DMS114 treated with DMSO at 0.1 percent for 48 hours (cell line): ENCODE measurements around the gene OLFML2A.

ENCODE experiments used
- DNase-seq: peaks from one replicate; lab custom pipeline; 2025; ENCODE audit not compliant: unreplicated experiment; lab: John Stamatoyannopoulos, UW

Gene OLFML2A

DNA sequence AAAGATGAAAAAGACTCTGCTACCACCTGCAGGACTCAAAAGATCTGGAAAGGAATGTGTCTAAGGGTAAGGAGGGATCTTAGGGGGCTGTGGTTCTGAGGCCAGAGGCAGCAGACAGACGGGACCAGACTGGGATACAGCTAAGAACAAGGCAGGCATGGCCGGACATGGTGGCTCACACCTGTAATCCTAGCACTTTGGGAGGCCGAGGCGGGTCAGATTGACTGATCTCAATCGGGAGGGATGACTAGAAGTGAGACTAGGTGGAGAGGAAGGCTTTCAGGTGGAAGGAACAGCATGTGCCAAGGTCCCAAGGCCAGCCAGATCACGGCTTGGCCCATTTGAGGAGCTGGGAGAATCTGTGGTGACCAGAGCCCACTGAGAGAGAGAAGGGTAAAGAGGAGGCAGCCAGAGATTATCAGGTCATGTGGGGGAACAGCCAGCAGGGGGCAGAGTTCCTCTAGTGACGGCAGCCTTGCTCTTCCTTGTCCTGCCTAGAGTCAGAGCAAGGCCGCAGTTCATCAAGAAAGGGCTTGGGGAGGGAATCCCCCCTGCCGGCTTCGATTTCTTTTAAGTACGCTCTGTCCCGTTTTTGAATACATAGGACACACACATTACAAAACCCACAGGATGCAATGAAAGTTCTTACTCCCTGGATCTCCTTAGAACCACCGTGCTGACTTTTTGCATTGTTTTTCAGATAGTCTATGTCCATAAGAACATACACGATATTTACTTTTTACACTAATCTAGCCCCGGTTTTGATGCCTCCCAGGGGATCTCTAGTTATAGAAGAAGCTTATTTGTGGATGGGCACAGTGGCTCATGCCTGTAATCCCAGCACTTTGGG, 2.6 kb upstream of the OLFML2A start:
- peak; percentile 70 for DNase-seq

DNA sequence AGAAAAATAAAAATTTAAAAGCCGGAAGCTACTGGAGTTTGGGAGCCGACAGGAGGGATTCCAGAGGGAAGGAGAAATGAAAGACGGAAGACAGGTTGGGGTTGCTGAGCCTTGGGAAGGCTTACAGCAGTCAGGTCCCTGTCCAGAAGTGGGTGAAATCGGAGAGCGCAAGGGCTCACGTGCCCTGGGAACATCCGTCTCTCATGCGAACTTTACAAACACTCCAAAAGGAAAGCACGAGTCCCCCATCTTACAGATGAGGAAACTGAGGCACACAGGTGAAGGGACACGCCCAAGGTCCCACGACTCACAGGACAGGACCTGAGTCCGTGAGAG, 347 bp upstream of the OLFML2A start:
- no peak for DNase-seq

DNA sequence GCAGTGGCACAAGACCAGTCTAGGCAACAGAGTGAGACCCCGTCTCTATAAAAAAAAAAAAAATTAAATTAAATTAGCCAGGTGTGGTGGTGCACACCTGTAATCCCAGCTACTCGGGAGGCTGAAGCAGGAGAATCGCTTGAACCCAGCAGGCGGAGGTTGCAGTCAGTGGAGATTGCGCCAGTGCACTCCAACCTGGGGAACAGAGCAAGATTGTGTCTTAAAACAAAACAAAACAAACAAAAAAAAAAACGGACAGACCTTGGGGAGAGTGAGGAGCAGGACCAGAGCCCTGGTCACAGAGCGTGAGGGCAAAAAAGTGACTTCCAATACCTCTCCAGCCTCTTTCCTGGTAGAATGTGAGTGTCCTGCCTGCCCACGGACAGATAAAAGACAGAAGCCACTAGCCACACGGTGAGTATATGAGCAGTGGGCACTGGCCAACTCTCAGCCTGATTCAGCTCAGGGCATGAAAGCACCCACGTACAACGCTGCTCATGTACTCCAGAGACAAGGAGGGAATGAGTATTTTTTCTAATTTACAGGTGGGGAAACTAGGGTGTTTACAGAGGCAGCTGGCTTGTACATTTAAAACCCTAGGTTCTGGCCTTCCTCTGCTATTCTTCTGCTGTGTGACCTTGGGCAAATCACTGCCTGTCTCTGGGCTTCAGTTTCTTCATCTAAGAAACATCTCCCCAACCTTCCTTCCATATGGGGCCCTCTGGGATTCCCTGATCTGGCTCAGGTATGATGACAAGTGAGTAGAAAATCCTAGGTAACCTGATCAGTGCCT, 1.8 kb downstream of the OLFML2A start:
- DNase-seq, result no peak

DNA sequence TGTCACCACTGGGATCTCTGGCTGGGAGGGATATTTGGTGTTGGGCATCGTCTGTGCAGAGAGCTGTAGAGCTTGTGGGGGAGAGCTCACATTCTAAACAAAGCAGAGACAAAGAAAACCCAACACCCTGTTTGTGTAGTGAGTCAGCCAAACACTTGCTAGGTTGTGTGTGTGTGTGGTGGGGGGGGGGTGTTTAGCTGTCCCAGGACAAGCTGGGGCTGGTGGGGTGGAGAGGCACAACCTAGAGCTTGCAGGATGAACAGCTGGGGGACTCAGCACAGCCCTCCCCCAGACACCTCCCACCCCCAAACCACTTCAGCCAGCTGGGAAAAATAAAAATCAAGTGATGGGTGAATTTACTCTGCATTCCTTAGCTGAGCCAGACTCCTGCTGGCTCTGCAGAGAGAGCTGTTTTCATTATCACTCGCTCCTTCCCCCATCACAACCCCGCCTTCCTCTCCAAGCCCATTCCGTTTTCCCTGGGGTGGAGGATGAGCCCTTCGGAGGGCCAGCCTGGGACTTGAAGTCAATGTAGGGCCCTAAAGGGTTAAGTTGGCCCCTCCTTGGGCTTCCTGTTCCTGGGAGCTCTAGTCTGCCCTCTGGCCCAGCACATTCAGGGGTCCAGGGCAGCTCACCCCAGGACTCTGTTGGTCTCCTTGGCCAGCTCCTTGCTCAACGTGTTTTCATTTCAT, 2.6 kb downstream of the OLFML2A start:
- no peak for DNase-seq

DNA sequence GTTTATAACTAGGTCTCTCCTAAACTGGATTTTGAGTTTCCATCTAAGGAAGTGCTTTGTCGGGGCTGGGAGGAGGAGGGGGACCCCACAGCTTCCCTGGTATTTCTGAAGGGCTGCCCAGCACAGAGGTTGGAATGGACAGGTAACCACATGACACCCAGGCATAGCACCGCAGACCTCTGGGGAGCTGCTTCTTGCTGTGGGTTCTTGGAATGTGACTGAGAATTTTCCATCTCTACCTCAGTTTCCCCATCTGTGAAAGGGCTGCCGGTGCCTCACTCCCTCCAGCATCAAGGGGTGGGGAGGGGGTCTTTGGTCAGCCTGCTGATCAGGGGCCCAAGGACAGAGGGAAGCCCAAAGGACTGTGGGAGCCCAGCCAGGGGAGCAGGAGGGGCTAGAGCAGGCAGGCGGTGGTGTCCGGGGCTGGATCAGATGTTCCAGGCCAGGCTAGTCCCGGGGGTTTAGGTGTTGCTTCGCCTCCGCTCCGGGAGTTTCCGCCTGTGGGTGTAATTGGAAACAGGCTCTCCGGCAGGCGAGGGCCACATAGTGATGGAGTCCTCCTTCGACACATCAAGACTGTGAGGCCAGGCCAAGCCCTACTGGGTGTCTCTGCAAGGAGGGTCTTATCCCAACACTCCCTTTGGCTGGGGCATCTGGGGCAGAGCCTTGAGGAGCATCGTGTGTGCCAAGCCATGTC, 3.3 kb downstream of the OLFML2A start:
- no peak for DNase-seq

DNA sequence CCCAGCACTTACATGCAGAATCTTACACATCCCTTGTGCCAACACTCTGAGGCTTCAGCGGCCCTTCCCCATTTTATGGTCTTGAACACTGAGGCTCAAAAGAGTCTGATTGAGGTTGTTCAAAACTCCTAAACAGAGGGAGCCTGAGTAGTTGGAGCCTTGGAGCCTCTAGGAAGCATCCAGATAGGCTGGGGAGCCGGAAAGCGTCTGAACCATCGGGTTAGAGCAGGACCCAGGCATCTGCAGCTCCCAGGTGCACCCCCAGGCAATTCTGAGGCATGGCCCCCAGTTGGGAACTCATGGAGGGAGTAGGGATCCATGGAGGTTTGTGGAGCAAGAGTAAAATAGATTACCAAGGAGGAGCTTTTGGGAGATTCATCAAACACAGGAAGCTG, 3.8 kb downstream of the OLFML2A start:
- DNase-seq, result no peak

DNA sequence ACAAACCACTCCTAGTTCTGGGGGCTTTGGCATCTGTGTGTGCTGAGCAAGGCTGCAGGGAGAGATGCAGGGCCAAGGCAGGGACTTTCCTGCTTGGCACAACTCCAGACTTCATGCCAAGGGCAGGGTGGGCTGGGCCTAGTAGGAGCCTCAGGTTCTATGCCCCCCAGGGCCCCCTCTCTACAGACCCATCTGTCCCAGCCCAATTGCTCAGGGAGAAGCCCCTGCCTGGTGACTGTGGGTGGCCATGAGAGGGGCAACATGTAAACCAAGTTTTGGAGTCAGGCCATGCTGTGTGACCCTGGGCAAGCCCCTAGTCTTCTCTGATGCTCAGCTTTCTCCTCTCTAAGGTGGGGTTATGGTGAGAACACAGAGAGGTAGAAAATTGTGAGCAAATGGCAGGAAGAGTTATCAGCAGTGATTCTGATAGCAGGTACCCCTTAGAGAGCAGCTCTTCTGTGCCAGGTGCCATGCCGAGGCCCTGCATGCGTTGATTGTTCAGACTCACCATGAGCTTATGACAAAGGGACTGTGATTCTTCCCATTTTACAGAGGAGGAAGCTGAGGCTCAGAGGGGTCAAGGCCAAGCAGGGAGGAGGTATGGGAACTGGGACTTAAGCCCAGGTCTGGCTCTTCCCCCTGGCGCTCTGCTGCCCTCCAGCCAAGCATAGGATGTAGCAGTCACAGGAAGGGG, 5.2 kb downstream of the OLFML2A start:
- DNase-seq, result no peak

DNA sequence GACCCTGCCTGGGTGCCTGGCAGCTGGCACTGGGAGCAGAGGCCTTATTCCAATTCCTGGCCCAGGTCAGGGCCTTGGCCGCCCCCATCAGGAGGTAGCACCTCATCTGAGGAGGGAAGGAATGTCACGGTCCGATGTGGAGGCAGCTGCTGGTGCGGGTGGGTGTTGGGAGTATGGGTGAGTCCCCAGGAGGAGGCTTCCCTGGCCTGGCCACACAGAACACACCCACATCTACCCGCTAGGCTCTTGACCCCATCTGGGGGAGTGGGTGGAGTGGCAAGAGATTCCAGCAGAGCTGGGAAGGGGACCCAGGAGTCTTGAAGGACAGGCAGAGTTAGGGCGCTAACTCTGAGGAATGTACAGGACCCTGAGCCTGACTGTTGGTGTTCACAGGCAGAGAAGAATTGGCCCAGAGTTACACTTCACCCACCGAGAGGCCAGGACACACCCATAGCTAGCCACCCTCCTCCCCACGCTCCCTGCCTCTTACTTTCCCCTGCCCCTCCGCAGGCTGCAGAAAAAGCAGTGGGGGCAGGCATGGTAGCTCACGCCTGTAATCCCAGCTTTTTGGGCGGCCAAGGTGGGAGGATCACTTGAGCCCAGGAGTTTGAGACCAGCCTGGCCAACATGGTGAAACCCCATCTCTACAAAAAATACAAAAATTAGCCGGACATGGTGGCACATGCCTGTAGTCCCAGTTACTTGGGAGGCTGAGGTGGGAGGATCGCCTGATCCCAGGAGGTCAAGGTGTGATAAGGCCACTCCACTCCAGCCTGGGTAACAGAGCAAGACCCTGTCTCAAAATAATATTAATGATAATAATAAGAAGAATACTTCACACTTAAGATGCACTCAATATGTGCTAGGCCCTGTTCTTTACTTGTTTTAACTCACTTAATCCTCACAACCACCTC, 6.0 kb downstream of the OLFML2A start:
- DNase-seq, result no peak

DNA sequence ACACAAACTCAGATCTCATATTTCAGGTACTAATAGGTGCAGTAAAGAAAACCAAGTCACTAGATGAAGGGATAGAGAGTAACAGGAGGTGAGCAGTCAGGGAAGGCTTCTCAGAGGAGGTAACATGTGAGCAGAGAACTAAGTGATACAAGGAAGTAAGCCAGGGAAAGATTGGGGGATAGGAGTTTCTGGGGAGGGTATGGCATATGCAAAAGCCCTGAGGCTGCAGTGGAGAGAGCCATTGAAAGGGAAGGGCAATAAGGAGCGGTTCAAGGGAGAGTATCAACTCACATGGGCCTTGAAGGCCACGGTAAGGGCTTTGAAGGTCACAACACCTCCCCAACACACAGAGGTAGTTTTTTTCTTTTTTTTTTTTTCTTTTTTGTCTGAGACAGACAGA, 6.9 kb downstream of the OLFML2A start:
- DNase-seq, result no peak

DNA sequence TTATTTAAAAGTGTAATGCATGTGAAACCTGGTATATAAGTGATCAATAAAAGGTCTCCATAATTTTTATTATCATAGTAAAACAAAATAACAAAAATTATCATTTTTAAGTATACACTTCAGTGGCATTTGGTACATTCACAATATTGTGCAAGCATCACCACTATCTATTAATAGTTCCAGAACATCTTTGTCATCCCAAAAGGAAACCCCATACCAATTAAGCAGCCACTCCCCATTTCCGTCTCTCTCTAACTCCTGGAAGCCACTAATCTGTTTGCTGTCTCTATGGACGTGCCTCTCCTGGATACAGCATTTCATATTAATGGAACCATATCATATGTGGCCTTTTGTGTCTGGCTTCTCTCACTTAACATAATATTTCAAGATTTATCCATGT, 7.6 kb downstream of the OLFML2A start:
- no peak for DNase-seq

DNA sequence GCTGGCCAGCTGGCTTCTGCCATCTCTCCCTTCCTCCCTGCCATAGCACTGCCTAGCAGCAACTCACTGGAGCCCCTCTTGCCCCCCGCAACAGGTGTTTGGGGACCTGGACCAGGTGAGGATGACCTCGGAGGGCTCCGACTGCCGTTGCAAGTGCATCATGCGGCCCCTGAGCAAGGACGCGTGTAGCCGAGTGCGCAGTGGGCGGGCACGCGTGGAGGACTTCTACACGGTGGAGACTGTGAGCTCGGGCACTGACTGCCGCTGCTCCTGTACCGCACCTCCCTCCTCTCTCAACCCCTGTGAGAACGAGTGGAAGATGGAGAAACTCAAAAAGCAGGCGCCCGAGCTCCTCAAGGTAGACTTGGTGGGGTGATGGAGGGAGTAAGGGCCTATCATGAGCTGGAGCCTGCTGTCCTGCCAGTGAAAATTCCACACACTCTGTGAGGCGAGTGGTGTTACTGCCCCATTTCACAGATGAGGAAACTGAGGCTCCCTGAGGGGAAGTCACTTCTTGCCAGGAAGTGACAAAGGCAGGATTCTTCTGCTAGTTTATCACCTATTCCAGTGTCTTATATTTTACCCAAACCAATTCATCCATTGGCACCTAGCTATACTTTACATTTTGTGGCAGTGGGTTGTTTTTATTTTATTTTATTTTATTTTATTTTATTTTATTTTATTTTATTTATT, 10.1 kb downstream of the OLFML2A start:
- DNase-seq, result no peak

DNA sequence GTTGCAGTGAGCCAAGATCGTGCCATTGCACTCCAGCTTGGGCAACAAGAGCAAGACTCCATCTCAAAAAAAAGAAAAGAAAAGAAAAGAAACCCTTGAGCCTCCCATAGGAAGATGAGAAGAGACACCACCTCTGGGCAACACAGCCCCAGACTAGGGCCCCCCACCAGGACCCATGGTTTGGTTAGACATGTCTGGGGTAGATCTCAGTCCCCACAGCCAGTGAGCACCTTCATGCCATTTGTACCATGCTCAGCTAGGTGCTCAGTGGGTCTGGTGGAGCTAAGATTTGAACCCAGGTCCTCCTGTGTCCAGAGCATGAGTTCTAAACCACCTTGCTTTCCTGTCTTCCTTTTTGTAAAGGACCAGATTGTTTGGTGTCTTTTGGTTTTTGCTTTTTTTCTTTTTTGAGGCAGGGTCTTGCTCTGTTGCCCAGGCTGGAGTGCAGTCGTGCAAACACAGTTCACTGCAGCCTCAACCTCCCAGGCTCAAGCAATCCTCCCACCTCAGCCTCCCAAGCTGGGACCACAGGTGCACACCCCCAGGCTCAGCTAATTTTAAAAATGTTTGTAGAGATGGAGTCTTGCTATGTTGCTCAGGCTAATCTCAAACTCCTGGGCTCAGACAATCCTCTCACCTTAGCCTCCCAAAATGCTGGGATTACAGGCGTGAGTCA, 11.7 kb downstream of the OLFML2A start:
- no peak for DNase-seq

DNA sequence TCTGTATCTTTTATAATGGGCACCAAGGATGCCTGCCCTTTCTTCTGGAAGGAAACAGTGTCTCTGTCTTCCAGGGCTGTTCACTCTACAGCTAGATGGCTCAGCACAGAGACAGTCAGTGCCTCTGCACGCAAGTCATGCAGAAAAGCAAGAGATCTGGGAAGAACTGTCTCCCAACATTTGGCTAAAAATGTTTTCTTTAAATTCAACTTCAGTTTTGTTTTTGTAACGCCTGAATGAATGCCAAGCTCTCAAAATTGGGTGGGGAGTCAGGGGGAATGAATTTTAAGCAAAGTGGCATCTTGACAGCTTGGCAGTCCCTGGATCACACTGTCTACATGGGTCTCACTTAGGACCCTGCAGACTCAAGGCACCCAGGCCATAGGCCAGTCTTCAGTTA, 12.6 kb downstream of the OLFML2A start:
- DNase-seq, result no peak

DNA sequence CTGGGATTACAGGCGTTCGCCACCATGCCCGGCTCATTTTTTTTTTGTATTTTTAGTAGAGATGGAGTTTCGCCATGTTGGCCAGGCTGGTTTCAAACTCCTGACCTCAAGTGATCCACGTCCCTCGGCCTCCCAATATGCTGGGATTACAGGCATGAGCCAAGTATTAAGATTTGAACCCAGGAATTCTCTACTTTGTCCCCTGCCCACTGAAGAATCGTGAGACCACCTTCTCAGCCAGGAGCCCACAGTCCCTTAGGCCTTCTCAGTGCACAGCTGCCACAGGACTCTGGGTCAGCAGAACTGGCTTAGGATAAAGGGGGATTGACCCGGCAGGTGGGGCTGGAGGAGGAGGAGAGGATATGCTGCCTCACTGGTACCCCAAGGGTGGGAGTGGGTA, 13.4 kb downstream of the OLFML2A start:
- DNase-seq, result no peak

DNA sequence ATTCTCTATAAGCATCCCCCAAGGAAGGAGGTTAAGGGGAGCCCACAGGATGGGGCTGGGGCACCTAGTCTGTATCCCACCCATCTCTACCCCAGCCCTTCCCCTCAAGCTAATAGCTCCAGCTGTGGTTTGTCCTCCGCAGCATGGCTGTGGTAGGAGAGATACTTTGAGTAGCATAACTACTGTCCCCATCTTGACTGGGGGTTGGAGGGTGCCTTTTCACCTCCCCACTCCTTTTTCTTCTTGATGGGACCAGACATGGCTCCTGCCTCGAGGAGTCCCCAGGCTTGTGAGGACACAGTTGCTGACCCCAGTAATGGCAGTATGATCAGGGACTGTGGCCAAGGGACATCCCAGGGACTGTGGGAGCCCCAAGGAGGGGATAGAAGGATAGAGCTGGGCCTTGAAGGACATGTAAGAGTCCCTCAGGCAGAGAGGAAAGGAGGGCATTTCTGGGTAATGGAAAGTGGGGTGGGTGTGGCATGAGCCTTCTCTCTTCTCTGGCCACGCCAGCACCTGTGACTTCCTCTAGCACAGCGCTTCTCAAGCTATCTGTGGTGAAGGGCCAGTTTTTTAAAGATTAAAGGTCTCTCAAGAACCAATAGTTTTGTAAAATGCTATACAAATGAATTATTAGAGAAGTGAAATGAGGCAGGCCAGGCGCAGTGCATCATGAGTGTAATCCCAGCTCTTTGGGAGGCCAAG, 14.0 kb downstream of the OLFML2A start:
- DNase-seq, result no peak

DNA sequence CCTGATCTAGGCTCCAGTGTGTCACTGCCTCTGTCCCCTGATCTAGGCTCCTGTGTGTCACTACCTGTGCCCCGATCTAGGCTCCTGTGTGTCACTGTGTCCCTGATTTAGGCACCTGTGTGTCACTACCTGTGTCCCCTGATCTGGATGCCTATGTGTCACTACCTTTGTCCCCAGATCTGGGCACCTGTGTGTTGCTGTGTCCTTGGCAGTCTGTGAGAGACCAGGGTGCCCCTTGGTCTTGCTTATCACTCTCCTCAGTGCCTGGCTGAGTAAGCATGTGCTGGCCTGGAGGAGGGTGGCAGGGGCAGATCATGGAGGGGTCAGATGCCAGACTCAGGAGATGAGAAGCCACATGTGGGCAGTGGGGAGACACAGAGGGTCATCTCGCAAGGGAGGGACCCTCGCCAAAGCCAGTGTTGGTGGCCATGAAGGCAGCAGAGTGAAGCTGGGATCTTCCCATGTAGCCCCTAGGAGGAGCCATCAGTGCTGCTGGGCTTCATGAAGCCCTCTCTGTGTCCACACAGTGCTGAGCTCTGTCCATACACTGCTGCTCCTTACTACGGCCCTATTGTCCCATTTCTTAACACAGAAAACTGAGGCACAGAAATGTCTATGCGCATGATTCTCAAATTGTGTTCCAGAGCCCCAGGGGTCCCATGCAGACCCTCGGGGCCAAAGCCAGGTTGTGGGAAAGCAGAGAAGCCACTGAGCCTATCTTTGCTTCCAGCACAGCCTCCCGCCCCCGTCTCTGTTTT, 15.5 kb downstream of the OLFML2A start:
- no peak for DNase-seq

DNA sequence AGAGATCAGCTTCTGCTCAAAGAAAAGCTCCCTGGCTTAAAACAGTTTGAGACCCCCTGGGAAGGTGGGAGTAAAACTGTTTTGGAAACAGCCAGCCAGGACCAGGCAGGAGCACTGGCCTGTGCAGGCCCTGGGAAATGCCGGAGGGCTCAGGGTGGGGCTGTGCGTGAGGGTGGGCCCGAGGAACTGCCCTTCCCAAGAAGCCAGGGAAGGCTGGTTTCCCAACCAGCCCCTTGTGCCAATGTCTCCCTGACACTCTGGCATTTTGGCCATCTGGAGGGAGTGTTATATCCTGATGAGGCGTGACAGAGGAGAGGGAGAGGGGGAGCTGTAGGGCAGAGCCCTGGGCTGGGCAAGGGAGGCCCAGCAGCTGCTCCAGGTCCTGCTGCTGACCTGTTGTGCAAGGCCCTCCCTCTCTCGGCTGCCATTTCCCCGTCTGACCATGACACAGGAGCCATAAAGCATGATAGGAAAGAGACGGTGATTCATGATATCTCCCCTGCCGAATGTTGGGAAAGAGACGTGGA, 16.1 kb downstream of the OLFML2A start:
- no peak for DNase-seq
